Spinal cord (tissue), 10 donors: ENCODE data around the gene TSKU. TPM values are rescaled to one million over a fixed set of nuclear protein-coding genes. Genes with fewer than 3 reads are reported as not detected.
"Not testable (repeated sequence)": the region's sequence is repeated elsewhere in the genome, so short reads cannot be mapped to it uniquely, and the experiment has no call there.

Experiments
- DNase-seq, 6 donors: peaks; one replicate each; pipeline versions ENCODE4 v3.0.0 to v3.0.0-alpha.2; 2013 to 2015; ENCODE audit warnings: low spot score in 6 of 6, low read depth in 4 of 6
- H3K27ac ChIP-seq: one replicate; pipeline ENCODE4 v1.5.1; 2013; ENCODE audit warnings: low read depth, low read length, control low read depth
- H3K27me3 ChIP-seq: one replicate; pipeline ENCODE4 v1.6.1; 2013; ENCODE audit warnings: low read length; ENCODE audit not compliant: control insufficient read depth, insufficient read depth
- H3K36me3 ChIP-seq: one replicate; pipeline ENCODE4 v1.6.1; 2013; ENCODE audit warnings: low read length; ENCODE audit not compliant: control insufficient read depth, insufficient read depth
- H3K4me1 ChIP-seq: one replicate; pipeline ENCODE4 v1.6.1; 2013; ENCODE audit warnings: low read length; ENCODE audit not compliant: control insufficient read depth, insufficient read depth
- H3K4me3 ChIP-seq: one replicate; pipeline ENCODE4 v1.5.1; 2013; ENCODE audit warnings: low read depth, low read length, control low read depth
- H3K9me3 ChIP-seq: one replicate; pipeline ENCODE4 v1.6.1; 2013; ENCODE audit warnings: low read length; ENCODE audit not compliant: control insufficient read depth, insufficient read depth
- WGBS: methylation state at CpG from one replicate; pipeline ENCODE4 v1.1.5; 2013; ENCODE audit warnings: missing lambda C conversion rate; ENCODE audit not compliant: insufficient coverage; 5-methylcytosine and 5-hydroxymethylcytosine counted together
- long read RNA-seq, 4 donors: transcript quantifications; one replicate each; lab custom pipeline, GENCODE V29; 2026
- polyA plus RNA-seq, 2 donors: library from polyadenylated mRNA; unstranded; fragments of 120-200 nt; gene quantifications; one replicate each; pipeline ENCODE4 v1.2.1, GENCODE V29; 2013; ENCODE audit not compliant: insufficient read length in 2 of 2
- total RNA-seq, 2 donors: library from RNA; depleted of rRNA in 1 of 2; stranded (reverse); fragments of 120-200 nt in 1 of 2; fragments of >200 nt in 1 of 2; gene quantifications; one replicate each; pipeline versions ENCODE4 v1.2.3 to v1.2.4, GENCODE V29; 2013 to 2014
- donor health status: healthy.

The TSKU gene, protein sequence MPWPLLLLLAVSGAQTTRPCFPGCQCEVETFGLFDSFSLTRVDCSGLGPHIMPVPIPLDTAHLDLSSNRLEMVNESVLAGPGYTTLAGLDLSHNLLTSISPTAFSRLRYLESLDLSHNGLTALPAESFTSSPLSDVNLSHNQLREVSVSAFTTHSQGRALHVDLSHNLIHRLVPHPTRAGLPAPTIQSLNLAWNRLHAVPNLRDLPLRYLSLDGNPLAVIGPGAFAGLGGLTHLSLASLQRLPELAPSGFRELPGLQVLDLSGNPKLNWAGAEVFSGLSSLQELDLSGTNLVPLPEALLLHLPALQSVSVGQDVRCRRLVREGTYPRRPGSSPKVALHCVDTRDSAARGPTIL
- total RNA-seq (10 to 100 TPM in 1 of 2 donors, 1 to 10 TPM in 1; 7.9 to 30.9 TPM), polyA plus RNA-seq (10 to 100 TPM; 23.5 to 26.2 TPM)
- long read RNA-seq, donor 1, transcript TSKU-201 (2 exons, 2,712 nt), result major isoform, 19 of 19 reads
- long read RNA-seq, donor 1, partial matches to known transcripts, result 0 of 19 reads
- long read RNA-seq, donor 1, other reads (novel, unspliced or antisense), result 0 of 19 reads
- long read RNA-seq, donor 2, partial matches to known transcripts, result 11 of 14 reads
- long read RNA-seq, donor 2, other reads (novel, unspliced or antisense), result 0 of 14 reads
- long read RNA-seq, donor 3, transcript TSKU-201 (2 exons, 2,712 nt), result major isoform, 6 of 6 reads
- long read RNA-seq, donor 3, partial matches to known transcripts, result 0 of 6 reads
- long read RNA-seq, donor 3, other reads (novel, unspliced or antisense), result 0 of 6 reads
- long read RNA-seq, donor 4, transcript TSKU-201 (2 exons, 2,712 nt), result major isoform, 16 of 16 reads
- long read RNA-seq, donor 4, partial matches to known transcripts, result 0 of 16 reads
- long read RNA-seq, donor 4, other reads (novel, unspliced or antisense), result 0 of 16 reads

DNA sequence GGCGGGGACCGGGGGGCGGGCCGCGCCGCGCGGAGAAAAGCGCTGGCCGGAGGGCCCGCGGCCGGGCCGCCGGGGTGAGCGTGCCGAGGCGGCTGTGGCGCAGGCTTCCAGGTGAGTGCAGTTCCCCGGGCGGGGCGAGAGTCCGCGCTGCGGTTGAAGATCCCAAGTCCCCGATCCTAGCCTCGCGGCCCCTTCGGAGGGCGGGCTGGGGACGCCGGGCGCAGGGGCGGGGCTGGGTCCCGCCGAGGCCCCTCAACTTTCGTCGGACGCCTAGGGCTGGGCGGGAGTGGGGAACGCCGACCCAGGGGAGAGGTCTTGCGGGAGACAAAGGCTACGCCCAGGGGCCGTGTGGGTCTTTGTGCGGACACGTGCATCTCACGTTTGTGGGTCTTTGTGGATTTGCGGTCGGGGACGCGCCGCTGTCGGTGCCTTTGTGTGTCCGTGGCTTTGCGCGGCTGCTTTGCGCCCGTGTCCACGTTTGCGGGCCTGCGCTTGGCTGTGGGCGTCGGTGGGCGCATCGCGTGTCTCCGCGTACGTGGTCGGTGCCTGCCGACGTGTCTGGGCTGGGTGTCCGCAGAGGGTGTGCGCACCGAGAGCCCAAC, at the start of gene TSKU:
TSS of gene TSKU (plus strand) at position 63 of the 602 bp plus-strand sequence. CDS start 12,261 bp downstream, outside the sequence.
- WGBS, result under 1% methylated on average over 76 of the region's 76 CpGs
- H3K4me1 ChIP-seq, result peaks cover 58% of the 10 kb centered on the region
- no peaks in the 10 kb centered on the region for H3K9me3 ChIP-seq
- peak within 1 kb of the TSS; percentile 90 for H3K27ac ChIP-seq
- peak in 3 of 6 donors; percentile 19 to 75 (median 73) for DNase-seq
- H3K36me3 ChIP-seq, result peaks cover 2% of the 10 kb centered on the region
- H3K4me3 ChIP-seq, result peak within 1 kb of the TSS; percentile 71
- no peaks in the 10 kb centered on the region for H3K27me3 ChIP-seq

DNA sequence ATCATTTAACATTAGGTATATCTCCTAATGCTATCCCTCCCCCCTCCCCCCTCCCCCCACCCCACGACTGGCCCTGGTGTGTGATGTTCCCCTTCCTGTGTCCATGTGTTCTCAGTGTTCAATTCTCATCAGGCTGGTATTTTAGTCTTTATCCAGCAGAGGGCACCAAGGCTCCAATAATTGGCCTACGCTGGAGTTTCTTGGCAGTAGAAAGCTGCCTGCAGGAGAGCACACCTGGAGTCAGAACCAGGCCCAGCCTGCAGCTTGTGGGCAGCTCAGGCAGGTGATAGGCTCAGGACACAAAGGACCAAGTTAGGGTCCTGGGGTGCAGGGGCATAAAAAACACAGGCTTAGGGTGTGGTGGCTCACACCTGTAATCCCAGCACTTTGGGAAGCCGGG, 49.2 kb upstream of the TSKU start:
- not testable (repeated sequence) for H3K36me3 ChIP-seq, H3K9me3 ChIP-seq, H3K27ac ChIP-seq, H3K4me3 ChIP-seq, H3K27me3 ChIP-seq
- DNase-seq, result peak; percentile 31 to 95 (median 76)
- H3K4me1 ChIP-seq, result peaks cover 24% of the 10 kb centered on the region
- WGBS, result 50% methylated on average over 2 of the region's 3 CpGs

DNA sequence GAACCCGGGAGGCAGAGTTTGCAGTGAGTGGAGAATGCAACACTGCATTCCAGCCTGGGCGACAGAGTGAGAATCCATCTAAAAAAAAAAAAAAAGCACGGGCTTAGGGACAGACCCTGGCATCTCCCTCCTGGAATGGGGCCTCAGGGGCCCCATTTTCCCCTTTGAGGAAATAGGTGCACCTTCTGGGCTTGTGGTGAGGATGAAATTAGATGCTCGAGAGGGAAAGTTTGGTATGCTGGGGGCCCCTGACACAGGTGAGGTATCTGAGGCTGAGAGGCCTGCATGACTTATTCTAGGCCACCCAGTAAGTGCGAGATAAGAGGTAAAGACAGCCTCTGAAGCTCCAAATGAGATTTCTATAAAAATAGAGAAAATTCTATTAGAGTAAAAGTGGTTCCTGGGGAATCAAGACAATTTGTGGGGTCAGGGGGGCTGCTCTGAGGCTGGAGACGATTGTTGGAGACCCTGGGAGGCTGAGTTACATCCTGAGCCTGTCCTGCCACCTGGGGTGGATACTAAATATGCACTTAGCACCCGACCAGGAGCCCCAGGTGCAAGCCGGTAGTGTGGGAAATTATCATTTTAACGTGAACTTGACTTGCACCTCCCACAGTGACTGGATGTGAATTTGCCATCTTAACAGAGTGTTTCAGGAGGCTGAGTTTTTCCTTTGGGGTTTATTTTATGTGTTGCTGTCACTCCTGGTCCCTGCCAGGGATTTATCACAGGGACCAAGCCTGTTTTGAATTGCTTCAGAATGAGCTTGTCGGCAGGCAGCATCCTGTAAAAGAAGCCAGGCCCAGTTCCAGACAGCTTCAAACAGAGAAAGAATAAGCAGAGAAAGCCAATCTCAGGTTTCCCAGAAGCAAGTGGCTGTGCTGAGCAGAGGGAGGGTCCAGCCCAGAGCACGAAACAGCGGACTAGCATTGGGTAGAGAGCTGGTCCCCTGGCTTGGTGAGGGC, 48.4 kb upstream of the TSKU start:
- H3K27me3 ChIP-seq, result no peaks in the 10 kb centered on the region
- no peak overlapping the region for H3K27ac ChIP-seq
- peak in 3 of 6 donors; percentile 8 to 79 (median 76) for DNase-seq
- no peaks in the 10 kb centered on the region for H3K9me3 ChIP-seq
- H3K4me1 ChIP-seq, result peaks cover 28% of the 10 kb centered on the region
- H3K36me3 ChIP-seq, result no peaks in the 10 kb centered on the region
- 43% methylated on average over 10 of the region's 12 CpGs for WGBS
- H3K4me3 ChIP-seq, result no peak overlapping the region

DNA sequence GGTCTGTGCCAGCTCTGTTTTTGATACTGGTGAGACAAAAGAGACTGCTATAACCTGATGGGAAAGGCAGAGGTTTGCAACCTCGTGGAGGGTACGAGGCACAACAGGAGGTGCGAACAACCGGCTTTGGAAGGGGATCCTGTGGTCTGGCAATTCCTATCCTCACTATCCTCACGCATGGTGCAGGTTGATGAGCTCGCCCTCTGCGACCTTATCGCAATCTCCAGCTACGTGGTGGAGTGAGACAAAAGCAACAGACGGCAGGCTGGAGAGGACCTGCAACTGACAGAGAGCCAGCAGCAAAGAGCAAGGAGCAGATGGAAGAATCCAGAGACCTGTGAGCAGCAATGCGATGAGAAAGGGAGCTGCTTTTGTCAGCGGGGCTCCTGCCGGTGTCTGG, 47.3 kb upstream of the TSKU start:
- Histone ChIP-seq H3K4me1 (peaks cover 28% of the 10 kb centered on the region), H3K9me3 (no peaks in the 10 kb centered on the region), H3K27me3 (no peaks in the 10 kb centered on the region), H3K4me3 (no peak overlapping the region), H3K27ac (no peak overlapping the region), H3K36me3 (no peaks in the 10 kb centered on the region)
- WGBS, result 70% methylated on average over 12 of the region's 13 CpGs
- DNase-seq, result peak in 2 of 6 donors; percentile 15 to 39

DNA sequence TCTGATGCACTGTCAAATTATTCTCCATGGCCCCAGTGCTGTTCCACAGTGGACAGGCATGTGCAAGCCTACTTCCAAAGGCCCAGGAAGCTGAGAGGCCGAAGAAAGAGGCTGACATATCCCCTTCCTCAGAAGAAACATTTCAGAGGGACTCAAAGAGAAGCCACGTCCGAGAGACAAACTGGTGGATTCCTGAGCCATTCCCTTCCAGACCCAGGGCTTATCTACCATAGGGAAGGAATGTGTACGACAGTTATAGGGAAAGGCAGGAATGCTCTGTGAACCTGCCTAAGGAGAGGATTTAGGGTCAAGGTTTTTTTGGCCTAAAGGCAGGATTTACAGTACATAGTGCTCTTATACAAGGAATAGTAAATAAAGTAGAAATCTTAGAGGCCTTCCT, 46.9 kb upstream of the TSKU start:
- Histone ChIP-seq H3K27me3 (no peaks in the 10 kb centered on the region), H3K36me3 (no peaks in the 10 kb centered on the region), H3K4me1 (peaks cover 28% of the 10 kb centered on the region), H3K9me3 (no peaks in the 10 kb centered on the region), H3K4me3 (no peak overlapping the region), H3K27ac (no peak overlapping the region)
- DNase-seq, result no peak
- no CpG with 5 or more reads among the region's 4 CpGs for WGBS

DNA sequence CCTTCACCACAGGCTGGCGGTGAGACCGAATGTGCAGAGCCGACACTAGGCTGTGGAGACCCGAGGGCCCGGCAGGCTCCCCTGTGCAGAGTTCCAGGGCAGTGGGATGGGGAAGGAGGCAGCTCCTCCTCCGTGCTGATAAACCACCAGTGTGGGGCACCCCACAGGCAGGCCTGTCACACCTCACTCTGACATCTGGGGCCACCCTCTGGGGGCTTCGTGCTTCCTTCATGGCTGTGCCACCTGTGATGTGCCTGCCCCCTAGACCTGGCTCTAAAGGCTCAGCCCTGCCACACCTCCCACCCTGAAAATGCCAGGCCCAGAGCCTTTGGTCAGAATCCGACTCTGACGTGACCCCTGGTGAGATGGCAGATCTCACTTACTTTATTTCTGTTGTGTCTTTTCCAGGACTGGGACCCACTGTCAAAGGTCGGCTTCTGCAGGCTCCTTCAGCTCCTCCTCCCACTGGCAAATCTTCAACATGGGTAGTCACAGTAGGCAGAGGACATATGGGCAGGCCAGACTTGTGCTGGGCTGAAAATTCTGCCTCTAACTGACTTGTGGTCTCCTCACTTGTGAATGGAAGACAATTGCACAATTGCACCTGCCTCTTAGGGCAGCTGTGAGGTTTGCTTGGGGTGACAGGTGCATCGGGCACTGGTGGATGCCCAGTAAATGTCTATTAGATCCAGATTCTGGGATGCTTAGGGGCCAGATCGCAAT, 46.2 kb upstream of the TSKU start:
- no peak for DNase-seq
- Histone ChIP-seq H3K27me3 (no peaks in the 10 kb centered on the region), H3K36me3 (no peaks in the 10 kb centered on the region), H3K4me1 (peaks cover 28% of the 10 kb centered on the region), H3K9me3 (no peaks in the 10 kb centered on the region), H3K27ac (no peak overlapping the region), H3K4me3 (no peak overlapping the region)
- 79% methylated on average over 12 of the region's 12 CpGs for WGBS

DNA sequence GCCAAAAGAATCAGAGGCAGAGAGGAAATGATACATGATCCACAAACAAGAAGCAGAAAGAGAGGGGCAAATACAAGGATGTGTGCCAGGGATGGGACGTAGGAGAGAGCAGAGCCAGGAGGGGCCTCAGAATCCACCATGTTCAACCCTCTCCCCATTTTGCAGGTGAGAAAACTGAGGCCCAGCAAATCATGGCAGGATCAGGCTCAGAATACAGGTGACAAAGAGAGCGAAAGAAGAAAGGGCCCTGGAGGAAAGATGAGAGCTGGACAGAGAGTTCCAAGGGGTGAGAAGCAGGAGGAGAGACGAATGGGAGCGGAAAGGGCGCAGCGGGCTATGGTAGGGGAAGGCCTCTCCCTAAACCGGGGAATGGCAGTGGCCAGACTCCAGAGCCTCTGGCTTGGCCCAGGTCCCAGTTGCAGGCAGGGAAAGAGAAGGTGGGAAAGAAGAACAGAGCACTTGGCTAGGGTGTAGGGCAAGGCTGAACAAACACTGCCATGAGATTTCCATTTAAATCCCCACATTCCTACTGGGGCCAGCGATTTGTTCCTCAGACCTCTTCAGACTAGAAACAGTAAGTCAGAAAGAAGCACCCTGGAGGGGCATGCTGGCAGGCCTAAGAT, 44.4 kb upstream of the TSKU start:
- no peaks in the 10 kb centered on the region for H3K36me3 ChIP-seq
- 61% methylated on average over 7 of the region's 8 CpGs for WGBS
- peak in 1 of 6 donors; percentile 45 for DNase-seq
- H3K4me3 ChIP-seq, result no peak overlapping the region
- H3K4me1 ChIP-seq, result peaks cover 28% of the 10 kb centered on the region
- no peaks in the 10 kb centered on the region for H3K9me3 ChIP-seq
- no peaks in the 10 kb centered on the region for H3K27me3 ChIP-seq
- no peak overlapping the region for H3K27ac ChIP-seq

DNA sequence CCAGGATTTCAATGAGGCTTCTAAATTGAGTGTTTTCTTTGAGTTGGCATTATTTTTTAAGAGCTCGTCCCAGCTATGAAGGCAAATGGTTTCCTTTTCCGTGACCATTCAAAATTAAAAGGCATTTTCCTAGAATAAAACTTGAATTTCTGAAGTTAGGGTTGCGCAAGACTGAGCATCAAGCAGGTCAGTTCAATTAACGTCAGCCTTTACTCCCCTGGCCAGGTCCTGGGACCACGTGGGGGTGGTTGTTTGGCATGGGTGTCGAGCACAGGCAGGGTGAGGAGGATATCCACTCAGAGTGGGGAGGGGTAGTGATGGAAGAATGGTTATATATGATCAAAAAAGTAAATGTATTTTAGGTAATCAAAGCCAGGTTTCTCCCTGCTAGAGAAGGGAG, 43.4 kb upstream of the TSKU start:
- H3K27me3 ChIP-seq, result no peaks in the 10 kb centered on the region
- DNase-seq, result no peak
- 83% methylated on average over 3 of the region's 6 CpGs for WGBS
- no peak overlapping the region for H3K27ac ChIP-seq
- H3K4me1 ChIP-seq, result peaks cover 18% of the 10 kb centered on the region
- H3K9me3 ChIP-seq, result no peaks in the 10 kb centered on the region
- H3K36me3 ChIP-seq, result no peaks in the 10 kb centered on the region
- no peak overlapping the region for H3K4me3 ChIP-seq
